Vagina (tissue), 2 donors: ENCODE data around the gene DHX57. TPM values are rescaled to one million over a fixed set of nuclear protein-coding genes. Genes with fewer than 3 reads are reported as not detected.
"Not testable (repeated sequence)": the region's sequence is repeated elsewhere in the genome, so short reads cannot be mapped to it uniquely, and the experiment has no call there.

ENCODE experiments used
- DNase-seq, 2 donors: peaks; one replicate each; pipeline ENCODE4 v3.0.0-alpha.2; 2017; ENCODE audit errors: extremely low spot score in 2 of 2
- H3K27ac ChIP-seq: fragments of 200-600 bp; sonication (generic); one replicate; pipeline ENCODE4 v1.5.1; 2019
- H3K27me3 ChIP-seq: fragments of 200-600 bp; sonication (generic); one replicate; pipeline ENCODE4 v1.5.1; 2019
- H3K36me3 ChIP-seq, 2 donors: fragments of 200-600 bp; sonication (generic); one replicate each; pipeline ENCODE4 v1.5.1; 2017 to 2019
- H3K4me1 ChIP-seq: fragments of 200-600 bp; sonication (generic); one replicate; pipeline ENCODE4 v1.5.1; 2019
- H3K4me3 ChIP-seq, 2 donors: fragments of 200-600 bp; sonication (generic); 1 replicate in 1 of 2; 2 replicates in 1 of 2; pipeline ENCODE4 v1.5.1; 2016 to 2019
- H3K9me3 ChIP-seq: fragments of 200-600 bp; sonication (generic); one replicate; pipeline ENCODE4 v1.5.1; 2019
- POLR2A ChIP-seq, 2 donors: fragments of 450-650 bp; IDR thresholded peaks; one replicate each; pipeline ENCODE4 v1.6.1; 2017; ENCODE audit warnings: antibody characterized with exemption in 2 of 2, mild to moderate bottlenecking in 2 of 2, moderate library complexity in 2 of 2
- POLR2AphosphoS5 ChIP-seq, 2 donors: sonication (generic); formaldehyde crosslinking; IDR thresholded peaks; one replicate each; pipeline ENCODE4 v1.9.0; 2017; ENCODE audit warnings: antibody characterized with exemption in 2 of 2, mild to moderate bottlenecking in 2 of 2, low read depth in 1 of 2; ENCODE audit not compliant: insufficient read depth in 1 of 2
- intact Hi-C: fragments of 100-400 bp; cut with DNase I; formaldehyde crosslinking; loops from one replicate; pipeline ENCODE4 v1.15.1; 2023
- total RNA-seq: library from RNA; depleted of rRNA; stranded (reverse); fragments of >200 nt; gene quantifications from one replicate; pipeline ENCODE4 v1.2.3, GENCODE V29; 2016
- TF ChIP-seq, protein P1 (sequence below), 3 experiments: fragments of 450-650 bp in 2 of 3; fragments of 200-600 bp in 1 of 3; sonication (generic) in 1 of 3; IDR thresholded peaks; one replicate each; pipeline ENCODE4 v1.5.1; 2017 to 2019; ENCODE audit warnings: antibody characterized with exemption in 3 of 3, mild to moderate bottlenecking in 2 of 3, moderate library complexity in 2 of 3

DHX57 gene
- total RNA-seq, 1 donor from 2014 or later: 10.6 TPM

DNA sequence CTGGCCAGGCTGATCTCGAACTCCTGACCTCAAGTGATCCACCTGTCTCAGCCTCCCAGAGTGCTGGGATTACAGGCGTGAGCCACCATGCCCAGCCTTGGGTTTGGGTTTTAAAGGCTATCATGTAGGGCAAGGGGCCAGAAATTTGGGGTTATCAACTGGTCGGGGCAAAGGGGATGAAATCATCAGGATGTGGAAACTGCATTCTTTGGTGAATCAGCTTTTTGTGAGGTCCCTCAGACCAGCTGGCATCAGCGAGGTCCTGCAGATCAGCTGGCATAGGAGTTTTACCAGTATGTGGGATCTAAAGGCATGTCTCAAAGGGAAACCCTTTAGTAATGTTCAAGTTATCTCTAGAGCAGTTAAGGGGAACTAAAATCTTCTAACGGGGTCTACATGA lies 104.1 kb downstream of the DHX57 start:
- DNase-seq: no peak
- H3K27me3 ChIP-seq: no peaks in the 10 kb centered on the region
- H3K36me3 ChIP-seq: no peaks in the 10 kb centered on the region
- H3K9me3 ChIP-seq: no peaks in the 10 kb centered on the region
- no peak overlapping the region for H3K4me3 ChIP-seq
- no peak overlapping the region for H3K27ac ChIP-seq
- intact Hi-C loops: no loop called here
- TF ChIP-seq POLR2AphosphoS5 (IDR thresholded peaks at IDR 0.05; ENCODE audit: insufficient read depth in 1 of 2, low read depth in 1 of 2) (no peak), POLR2A (IDR thresholded peaks at IDR 0.05) (no peak)
- TF ChIP-seq, protein P1, sequence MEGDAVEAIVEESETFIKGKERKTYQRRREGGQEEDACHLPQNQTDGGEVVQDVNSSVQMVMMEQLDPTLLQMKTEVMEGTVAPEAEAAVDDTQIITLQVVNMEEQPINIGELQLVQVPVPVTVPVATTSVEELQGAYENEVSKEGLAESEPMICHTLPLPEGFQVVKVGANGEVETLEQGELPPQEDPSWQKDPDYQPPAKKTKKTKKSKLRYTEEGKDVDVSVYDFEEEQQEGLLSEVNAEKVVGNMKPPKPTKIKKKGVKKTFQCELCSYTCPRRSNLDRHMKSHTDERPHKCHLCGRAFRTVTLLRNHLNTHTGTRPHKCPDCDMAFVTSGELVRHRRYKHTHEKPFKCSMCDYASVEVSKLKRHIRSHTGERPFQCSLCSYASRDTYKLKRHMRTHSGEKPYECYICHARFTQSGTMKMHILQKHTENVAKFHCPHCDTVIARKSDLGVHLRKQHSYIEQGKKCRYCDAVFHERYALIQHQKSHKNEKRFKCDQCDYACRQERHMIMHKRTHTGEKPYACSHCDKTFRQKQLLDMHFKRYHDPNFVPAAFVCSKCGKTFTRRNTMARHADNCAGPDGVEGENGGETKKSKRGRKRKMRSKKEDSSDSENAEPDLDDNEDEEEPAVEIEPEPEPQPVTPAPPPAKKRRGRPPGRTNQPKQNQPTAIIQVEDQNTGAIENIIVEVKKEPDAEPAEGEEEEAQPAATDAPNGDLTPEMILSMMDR (IDR thresholded peaks at IDR 0.05): no peak
- H3K4me1 ChIP-seq: peaks cover 4% of the 10 kb centered on the region

DNA sequence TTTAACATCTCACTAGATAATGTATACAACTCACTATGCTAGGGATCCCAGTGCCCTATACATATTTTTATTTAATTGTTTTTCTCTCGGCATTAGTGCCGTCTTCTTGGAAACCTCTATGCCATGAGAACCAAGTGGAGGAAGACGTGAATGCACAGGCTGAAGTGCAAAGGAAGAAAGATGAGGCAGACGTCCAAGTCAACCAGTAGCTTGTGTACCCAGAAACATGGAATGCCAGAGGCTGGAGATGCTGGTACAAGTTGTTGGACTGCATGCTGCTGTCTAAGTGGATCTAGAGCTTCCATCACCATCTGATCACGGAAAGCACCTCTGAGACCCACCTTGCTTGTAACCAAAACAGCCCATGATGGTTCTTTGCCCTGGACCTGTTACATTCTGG lies 110.2 kb downstream of the DHX57 start:
- intact Hi-C loops: no loop called here
- Histone ChIP-seq H3K4me1 (no peaks in the 10 kb centered on the region), H3K9me3 (no peaks in the 10 kb centered on the region), H3K27me3 (no peaks in the 10 kb centered on the region), H3K36me3 (no peaks in the 10 kb centered on the region), H3K27ac (no peak overlapping the region), H3K4me3 (no peak overlapping the region)
- DNase-seq: no peak
- TF ChIP-seq POLR2A (IDR thresholded peaks at IDR 0.05) (no peak), POLR2AphosphoS5 (IDR thresholded peaks at IDR 0.05; ENCODE audit: insufficient read depth in 1 of 2, low read depth in 1 of 2) (no peak)
- TF ChIP-seq, protein P1 (IDR thresholded peaks at IDR 0.05): no peak

DNA sequence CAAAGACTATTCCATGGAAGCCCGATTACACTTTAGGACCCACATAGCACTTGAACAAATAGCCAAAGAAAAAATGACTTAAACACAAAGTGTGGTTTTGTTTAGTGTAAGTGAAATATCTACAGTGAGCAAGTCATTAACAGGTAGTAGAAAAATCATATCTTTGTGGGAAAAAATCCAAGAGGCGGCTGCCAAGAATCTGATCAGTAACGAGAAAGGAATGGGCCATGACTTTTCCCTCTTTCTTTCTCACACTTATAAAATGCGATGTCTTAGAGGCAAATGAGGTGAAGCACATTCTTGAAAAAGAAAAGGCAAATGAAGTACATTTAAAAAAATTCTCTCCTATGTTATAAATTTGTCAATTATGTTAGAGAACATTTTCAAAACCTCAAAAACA lies 110.6 kb downstream of the DHX57 start:
- TF ChIP-seq POLR2A (IDR thresholded peaks at IDR 0.05) (no peak), POLR2AphosphoS5 (IDR thresholded peaks at IDR 0.05; ENCODE audit: insufficient read depth in 1 of 2, low read depth in 1 of 2) (no peak)
- TF ChIP-seq, protein P1 (IDR thresholded peaks at IDR 0.05): no peak
- DNase-seq: no peak
- no peak overlapping the region for H3K4me3 ChIP-seq
- no peaks in the 10 kb centered on the region for H3K36me3 ChIP-seq
- intact Hi-C loops: no loop called here
- H3K27me3 ChIP-seq: no peaks in the 10 kb centered on the region
- H3K27ac ChIP-seq: no peak overlapping the region
- H3K4me1 ChIP-seq: no peaks in the 10 kb centered on the region
- H3K9me3 ChIP-seq: no peaks in the 10 kb centered on the region

DNA sequence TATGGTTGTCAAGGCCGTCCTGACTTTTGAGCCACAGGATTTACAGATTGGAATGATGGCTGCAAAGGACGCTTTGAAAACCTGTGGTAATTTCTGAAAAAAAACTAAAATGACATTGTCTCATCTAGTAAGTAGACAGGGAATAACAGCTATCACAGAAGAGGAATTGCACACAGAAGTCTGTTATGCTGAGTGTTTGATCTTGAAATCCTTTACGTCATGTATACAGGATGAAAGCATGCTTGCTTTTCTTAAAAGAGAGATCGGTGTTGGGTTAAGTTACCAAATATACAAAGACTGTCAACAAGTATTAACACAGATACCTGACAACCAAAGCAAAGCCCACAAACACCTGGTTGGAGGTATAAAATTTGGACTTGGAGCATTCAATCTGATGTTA lies 112.0 kb downstream of the DHX57 start:
- Histone ChIP-seq H3K36me3 (no peaks in the 10 kb centered on the region), H3K27ac (no peak overlapping the region), H3K4me1 (no peaks in the 10 kb centered on the region), H3K9me3 (no peaks in the 10 kb centered on the region), H3K27me3 (no peaks in the 10 kb centered on the region), H3K4me3 (no peak overlapping the region)
- no peak for TF ChIP-seq POLR2A (IDR thresholded peaks at IDR 0.05)
- no peak for TF ChIP-seq POLR2AphosphoS5 (IDR thresholded peaks at IDR 0.05; ENCODE audit: insufficient read depth in 1 of 2, low read depth in 1 of 2)
- DNase-seq: no peak
- intact Hi-C loops: no loop called here

DNA sequence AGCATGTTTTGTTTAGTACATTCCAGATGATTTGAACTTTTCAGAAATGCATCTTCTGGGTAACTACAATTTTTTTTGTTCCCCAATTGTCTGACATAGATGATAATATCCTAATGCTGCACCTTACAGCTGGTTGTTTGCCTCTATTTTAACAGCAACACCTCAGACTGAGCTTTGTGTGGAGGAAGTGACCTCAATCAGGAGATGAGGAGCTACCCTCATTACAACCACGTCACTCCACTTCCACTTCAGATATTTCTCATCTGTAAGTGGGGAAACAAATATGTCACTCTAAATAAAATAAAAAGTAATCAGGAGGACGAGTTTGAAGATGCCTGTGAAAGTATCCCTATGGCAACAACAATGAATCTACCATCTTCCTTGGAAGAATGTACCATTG lies 112.5 kb downstream of the DHX57 start:
- Histone ChIP-seq H3K9me3 (no peaks in the 10 kb centered on the region), H3K27me3 (no peaks in the 10 kb centered on the region), H3K4me1 (no peaks in the 10 kb centered on the region), H3K36me3 (no peaks in the 10 kb centered on the region), H3K27ac (no peak overlapping the region), H3K4me3 (no peak overlapping the region)
- TF ChIP-seq POLR2AphosphoS5 (IDR thresholded peaks at IDR 0.05; ENCODE audit: insufficient read depth in 1 of 2, low read depth in 1 of 2) (no peak), POLR2A (IDR thresholded peaks at IDR 0.05) (no peak)
- TF ChIP-seq, protein P1 (IDR thresholded peaks at IDR 0.05): no peak
- no peak for DNase-seq
- intact Hi-C loops: no loop called here

DNA sequence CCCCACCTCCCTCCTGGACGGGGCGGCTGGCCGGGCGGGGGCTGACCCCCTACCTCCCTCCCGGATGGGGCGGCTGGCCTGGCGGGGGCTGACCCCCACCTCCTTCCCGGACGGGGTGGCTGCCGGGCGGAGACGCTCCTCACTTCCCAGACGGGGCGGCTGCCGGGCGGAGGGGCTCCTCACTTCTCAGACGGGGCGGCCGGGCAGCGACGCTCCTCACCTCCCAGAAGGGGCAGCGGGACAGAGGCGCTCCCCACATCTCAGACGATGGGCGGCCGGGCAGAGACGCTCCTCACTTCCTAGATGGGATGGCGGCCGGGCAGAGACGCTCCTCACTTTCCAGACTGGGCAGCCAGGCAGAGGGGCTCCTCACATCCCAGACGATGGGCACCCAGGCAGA lies 119.8 kb downstream of the DHX57 start:
- H3K4me3 ChIP-seq, H3K27ac ChIP-seq, H3K9me3 ChIP-seq, H3K36me3 ChIP-seq, H3K27me3 ChIP-seq, intact Hi-C loops, DNase-seq, H3K4me1 ChIP-seq: not testable (repeated sequence)
